NOMO-1 (cell line): Measurements from ENCODE around the gene GPRIN1.

Experiments used
- DNase-seq, 2 experiments: peaks; one replicate each; lab custom pipeline; 2025; ENCODE audit not compliant: unreplicated experiment in 2 of 2; lab: John Stamatoyannopoulos, UW

The GPRIN1 gene

GRCh38 chr5:176643491-176644219 is 33.7 kb upstream of the GPRIN1 start:
- DNase-seq = no peak

DNA sequence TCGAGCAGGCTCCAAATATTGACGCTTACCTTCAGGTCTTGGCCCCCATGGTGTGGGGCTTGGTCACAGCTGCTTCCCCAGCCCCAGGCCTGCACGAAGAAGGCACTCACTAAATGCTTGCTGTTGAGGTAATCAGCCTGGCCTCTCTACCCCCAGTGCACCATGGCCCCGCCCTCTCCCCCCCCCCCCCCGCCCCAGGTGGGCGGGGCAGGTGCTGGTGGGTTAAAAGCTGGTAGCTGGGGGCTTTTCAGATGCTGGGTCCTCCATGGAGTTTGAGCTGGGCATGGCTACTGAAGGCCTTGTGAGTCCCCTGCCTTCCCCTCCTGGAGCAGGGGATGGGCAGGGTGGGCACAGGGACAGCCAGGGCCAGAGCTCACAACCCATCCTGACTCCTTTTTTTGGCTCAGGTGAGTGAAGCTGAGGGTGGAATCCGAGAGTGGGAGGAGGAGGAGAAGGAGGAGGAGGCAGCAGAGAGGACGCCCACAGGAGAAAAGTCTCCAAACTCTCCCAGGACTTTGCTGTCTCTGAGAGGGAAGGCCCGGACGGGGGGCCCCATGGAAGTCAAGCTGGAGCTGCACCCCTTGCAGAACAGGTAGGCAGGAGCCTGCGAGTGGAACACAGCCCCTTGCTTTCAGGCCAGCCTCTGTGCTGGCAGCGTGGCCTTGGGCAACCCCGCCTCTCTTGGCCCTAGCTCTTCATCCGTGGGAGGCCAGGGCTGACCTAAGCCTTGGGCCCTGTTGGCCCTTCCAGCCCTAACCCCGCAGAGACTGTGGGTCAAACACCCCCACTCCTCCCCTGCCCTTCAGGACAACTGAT is 32.9 kb upstream of the GPRIN1 start:
- DNase-seq = no peak

GRCh38 chr5:176640616-176641015 is 30.7 kb upstream of the GPRIN1 start:
- no peak for DNase-seq

DNA sequence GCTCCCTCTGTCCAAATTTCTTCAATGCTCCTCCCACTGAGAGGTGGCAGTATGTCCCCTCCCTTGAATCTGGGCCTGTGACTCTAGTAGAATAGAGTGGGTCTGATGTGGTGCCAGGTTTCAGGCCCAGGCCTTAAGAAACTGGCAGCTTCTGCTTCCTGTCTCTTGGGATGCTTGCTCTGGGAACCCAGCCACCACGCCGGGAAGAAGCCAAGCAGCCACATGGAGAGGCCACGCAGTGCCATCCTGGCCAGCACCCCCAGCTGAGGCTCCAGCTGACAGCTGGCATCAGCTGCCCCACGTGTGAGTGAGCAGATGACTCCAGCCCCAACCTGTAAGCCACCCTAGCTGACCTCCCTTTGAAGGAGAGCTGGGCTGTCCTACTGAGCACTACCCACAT is 30.0 kb upstream of the GPRIN1 start:
- no peak for DNase-seq

DNA sequence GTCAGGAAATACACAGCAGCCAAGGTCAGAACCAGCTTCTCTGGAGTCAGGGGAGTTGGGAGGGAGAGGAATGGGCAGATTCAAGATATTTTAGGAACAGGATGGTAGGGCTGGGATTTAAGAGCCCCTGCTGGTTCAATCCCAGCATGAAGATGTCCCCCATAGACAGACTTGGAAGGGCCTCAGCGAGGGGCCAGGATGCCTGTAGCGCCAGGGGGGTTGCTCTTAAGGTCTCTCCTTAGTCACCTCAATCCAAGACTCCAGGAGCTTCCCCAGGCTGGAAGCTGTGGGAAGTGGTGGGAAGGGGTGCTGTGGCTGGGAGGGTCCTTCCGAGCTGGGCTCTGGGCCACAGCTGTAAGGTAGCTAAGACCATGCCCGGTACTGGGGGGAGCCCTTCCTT is 29.3 kb upstream of the GPRIN1 start:
- no peak for DNase-seq

DNA sequence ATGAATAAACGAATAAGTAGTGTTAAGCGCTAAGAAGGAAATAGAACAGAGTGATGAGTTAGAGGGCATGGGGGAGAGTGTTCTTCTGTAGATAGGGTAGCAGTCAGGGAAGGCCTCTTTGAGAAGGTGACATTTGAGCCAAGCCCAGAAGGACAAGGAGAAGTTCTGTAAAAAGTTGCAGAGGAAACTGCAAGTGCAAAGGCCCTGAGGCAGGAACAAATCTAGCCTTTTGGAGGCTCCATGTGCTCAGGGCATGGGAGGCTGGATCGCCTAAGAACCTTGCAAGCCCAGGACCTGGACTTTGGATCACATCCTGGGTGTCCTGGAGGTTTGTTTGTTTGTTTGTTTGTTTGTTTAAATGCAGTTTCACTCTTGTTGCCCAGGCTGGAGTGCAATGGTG is 28.5 kb upstream of the GPRIN1 start:
- DNase-seq = no peak

- no peak for DNase-seq
Observed at GRCh38 chr5:176637556-176637955, 27.6 kb upstream of the GPRIN1 start.

- DNase-seq = no peak
Observed at GRCh38 chr5:176636426-176636825, 26.5 kb upstream of the GPRIN1 start.

- no peak for DNase-seq
Observed at GRCh38 chr5:176633598-176633997, 23.6 kb upstream of the GPRIN1 start.

GRCh38 chr5:176632745-176633144 is 22.8 kb upstream of the GPRIN1 start:
- DNase-seq = no peak

- DNase-seq = no peak
Observed at GRCh38 chr5:176631383-176632200, 21.6 kb upstream of the GPRIN1 start.

DNA sequence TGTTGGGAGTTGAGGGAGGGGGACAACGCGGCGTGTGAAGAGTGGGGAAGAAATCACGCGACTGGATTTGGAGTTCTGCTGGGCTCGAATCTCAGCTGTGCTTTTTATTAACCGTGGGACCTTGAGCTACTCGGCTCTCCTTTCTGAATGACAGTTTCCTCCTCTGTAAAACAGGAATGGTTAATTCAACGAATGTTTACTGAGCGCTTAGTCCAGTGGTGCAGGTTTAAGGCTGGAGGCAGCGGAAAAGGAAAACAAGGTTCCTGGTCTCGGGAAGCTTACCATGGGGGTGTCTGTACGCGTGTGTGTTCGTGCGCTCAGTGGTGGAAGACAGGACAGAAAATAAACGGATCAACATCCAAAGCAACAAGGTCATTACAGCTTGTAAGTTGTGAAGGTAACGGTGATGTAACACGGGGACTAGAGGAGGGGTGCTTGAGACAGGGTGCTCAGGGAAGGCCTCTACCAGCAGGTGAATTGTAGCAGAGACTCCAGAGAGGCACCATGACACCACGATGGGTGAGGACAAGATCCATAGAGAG is 20.8 kb upstream of the GPRIN1 start:
- DNase-seq = no peak

GRCh38 chr5:176629853-176630680 is 20.1 kb upstream of the GPRIN1 start, which contains the start of the genes EIF4E1B and SNCB:
Gene EIF4E1B (plus strand): TSS chr5:176630675. CDS start chr5:176642788, 12,113 bp downstream.
Gene SNCB (minus strand): TSS chr5:176630534. CDS start chr5:176629654, 880 bp downstream.
- no peak for DNase-seq

DNA sequence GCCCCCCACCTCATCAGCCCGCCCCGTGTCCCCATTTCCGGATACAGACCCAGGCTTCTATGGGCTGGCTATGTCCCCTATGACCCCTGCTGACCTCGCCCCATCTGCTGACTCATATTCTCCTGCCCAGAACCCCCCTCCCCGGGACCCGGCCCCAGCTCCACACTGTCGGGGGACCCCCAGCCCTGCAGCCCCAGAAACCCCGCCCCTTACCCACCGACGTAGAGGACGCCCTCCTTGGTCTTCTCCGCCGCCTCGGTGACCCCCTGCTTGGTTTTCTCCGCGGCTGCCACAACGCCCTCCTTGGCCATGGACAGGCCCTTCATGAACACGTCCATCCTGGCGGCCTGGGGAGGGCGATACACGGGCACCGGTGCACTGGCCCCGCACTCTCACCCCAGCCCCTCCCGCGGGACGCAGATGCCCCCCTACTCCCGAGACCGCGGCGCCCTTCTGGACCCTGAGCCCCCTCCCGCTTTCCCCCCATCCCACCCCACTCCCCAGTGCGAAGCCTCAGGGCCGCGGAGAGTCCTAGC is 19.4 kb upstream of the GPRIN1 start:
- no peak for DNase-seq

GRCh38 chr5:176628406-176629228 is 18.7 kb upstream of the GPRIN1 start:
- no peak for DNase-seq

GRCh38 chr5:176627582-176627981 is 17.6 kb upstream of the GPRIN1 start:
- no peak for DNase-seq

GRCh38 chr5:176626876-176627236 is 16.9 kb upstream of the GPRIN1 start:
- no peak for DNase-seq

DNA sequence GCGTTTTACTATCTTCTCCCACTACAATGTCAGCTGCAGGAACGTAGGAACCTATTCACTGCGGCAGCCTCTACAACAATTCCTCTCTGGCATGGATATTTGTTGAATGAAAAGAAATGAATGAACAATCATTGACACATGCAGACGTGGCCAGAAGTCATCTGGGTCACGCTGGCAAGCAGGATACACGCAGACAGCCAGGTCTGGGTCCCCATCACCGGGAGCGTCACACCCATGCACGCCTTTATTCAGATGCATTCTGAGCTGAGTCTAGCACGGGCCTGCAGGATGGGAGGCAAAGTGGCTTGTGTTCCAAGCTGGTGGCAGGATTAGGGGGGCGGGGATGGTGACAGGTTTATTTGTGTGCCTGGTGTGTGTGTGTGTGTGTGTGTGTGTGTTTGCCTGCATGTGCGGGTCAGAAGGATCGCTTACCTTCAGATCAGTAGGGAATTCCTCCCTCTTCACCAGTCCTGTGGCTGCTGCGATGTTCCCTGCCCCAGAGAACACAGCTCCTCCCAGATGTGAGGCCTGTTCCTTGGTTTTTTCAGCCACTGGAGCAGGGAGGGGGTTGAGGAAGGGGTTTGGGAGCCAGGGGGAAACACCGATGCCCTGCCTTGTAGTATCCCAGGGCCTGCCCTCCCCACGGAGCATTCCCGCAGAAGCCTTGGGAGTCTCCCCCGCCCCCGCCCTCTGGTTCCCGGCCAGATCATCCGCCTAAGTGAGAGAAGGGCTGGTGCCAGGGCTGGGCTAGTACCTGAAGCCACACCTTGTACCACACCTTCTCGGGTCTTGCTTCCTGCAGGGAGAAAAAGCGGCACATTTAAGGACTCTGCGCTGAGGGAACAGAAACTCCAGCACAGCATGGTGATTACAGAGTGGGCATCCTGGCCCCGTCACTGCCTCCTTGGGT is 16.3 kb upstream of the GPRIN1 start:
- DNase-seq = no peak
